Stromal cell of bone marrow (primary cell): ENCODE data around the gene CRIP2.

Experiments
- DNase-seq: peaks from one replicate; pipeline ENCODE4 v3.0.0-alpha.2; 2012; ENCODE audit warnings: low read depth

Gene CRIP2

GRCh38 chr14:105464501-105464900 lies 10.1 kb upstream of the CRIP2 start:
- DNase-seq: no peak

DNA sequence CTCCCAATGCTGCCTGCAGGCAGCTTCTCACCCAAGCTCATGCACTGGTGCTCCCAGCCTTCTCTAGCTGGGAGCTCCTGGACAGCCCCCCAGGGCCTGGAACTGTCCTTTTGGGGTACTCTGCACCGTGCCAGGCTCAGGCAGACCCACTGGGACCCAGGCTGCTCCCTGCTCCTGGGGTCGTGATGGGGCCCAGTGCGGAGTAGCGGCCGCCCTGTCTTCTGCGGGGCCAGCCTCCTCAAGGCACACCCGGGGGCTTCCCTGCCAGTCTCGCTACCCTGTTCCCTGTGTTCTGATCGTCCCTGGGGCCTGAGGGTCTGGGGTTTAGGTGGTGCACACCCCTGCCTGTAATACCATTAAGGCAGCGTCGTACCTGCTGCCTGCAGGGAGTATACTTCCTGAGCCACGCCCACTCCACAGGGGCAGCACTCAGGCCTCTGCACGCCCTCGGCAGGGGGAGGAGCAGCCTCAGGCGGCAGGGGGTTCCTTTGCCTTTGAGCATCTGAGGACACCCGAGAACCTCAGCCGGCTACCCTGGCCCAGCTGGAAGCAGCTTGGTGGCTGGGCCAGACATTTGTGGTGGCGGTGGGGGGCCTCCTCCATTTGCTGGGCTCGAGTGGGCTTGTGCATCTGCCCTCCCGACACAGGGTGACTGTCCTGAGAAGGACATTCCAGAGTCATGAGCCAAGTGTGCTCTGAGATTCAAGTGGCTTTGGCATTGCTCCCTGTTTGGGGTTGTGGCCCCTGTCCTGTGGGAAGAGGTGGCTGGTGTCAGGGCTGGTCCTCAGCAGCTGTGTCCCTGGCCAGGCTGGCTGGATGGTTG lies 9.2 kb upstream of the CRIP2 start:
- no peak for DNase-seq

DNA sequence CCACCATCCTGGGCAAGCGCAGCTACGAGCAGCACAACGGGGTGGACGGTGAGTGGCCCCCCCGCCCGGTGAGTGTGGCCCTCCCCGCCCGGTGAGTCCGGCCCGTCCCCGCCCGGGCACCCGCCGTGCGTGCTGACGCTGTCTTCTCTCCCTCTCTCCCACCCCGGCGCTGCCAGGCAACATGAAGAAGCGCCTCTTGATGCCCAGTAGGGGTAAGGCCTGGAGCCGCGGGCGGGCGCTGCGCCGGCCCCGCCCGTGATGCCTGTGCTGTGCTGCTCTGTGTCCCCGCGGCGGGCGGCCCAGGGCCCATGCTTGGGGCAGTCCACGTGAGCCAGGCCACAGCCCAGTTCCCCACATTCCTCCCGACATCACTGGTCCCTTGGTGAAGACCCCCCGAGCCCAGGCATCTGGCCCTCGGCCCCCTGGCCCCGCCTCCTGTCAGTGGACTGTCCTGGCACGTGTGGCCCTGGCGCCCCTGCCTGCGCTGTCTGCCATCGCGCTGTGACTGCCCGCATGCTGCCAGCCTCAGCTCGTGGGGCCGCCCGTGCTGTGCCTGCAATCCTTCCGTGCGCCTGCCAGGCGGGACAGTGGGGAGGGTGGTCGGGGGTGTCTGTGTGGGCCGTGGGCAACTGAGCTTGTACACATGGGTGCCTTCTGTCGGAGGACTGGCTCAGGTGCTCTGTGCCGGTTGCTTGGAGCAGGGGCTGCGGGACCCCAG lies 7.9 kb upstream of the CRIP2 start:
- DNase-seq: no peak

GRCh38 chr14:105467249-105467941 lies 7.2 kb upstream of the CRIP2 start:
- no peak for DNase-seq

DNA sequence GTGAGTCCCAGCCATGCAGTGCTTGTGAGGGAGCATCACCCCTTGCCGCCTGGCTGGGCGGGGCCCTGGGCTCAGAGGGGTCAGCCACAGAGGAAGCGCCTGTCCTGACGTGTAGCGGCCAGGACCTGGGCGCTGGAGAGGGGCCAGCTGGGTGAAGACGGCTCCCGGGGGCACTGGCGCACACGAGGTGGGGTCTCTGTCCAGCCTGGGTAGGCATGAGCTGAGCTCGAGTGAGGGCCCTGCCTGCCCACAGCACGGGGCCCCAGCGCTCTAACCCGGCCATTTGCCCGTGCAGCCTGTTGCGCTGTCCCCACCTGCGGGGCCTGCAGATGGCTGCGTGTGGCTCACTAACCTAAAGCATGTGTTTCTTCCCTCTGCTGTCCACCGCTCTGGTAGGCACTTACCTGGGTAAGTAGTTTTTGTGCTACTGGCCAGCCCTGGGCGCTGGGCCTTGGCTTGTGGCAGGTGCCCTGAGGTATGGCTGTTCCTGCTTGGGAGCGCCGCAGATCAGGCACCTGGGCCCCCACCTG lies 6.6 kb upstream of the CRIP2 start:
- no peak for DNase-seq

- DNase-seq: no peak
Observed at GRCh38 chr14:105468621-105469241, 5.9 kb upstream of the CRIP2 start.

GRCh38 chr14:105469456-105470349 lies 4.9 kb upstream of the CRIP2 start:
- DNase-seq: no peak

GRCh38 chr14:105470350-105471296 lies 4.0 kb upstream of the CRIP2 start:
- no peak for DNase-seq

GRCh38 chr14:105471297-105471821 lies 3.3 kb upstream of the CRIP2 start:
- no peak for DNase-seq

DNA sequence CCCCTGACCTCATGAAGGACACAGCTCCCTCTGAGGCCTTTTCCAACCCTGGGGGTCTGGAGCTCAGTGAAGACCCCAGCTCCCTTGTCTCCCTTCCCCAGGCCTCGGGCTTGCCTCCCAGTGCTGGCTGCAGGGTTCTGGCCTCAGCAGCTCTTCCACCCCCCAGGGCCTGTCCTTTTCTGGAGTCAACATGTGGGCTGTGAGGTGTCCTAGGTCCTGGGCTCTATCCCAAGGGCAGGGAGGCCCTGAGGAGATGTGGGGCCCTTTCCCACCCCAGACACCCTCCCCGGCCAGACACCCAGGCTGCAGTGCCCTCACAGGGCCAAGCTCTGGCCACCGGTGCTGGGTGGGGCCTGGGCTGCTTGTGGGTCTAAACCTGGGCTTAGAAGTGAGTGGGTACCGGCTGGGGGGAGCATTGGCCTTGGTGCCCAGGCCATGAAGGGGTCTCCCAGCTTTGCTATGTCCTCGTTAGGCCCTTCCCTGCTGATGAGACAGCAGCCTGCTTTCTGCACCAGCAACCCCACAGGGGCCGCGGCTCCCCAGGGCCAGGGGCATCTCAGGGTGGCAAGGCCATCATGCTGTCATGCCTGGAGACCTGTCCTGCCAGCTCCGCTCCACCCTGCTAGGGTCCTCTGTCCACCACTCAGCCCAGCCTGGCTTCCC lies 2.7 kb upstream of the CRIP2 start:
- no peak for DNase-seq

DNA sequence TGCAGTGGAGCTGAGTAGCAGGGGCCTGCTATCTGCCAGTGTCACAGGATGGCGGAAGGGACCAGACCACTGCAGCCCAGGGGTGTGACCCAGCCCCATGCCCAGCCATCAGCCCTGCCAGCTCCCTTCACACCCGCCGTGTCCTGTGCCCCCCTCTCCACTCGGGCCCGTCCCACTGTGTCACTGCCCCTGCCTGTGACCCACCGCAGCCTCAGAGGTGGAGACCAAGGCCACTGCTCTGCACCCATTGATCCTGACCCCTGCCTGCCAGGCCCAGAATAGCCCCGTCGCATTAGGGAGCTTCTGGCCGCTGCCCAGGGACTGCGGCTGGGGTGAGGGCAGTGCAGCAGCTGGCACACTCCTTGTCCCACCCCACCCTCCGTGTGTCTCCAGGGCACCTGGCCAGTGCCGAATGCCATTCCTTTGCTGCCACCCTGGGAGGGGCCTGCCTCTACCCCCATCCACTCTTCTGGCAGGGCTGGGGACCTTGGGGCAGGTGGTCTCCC lies 2.1 kb upstream of the CRIP2 start:
- DNase-seq: no peak

GRCh38 chr14:105473033-105473676 lies 1.5 kb upstream of the CRIP2 start:
- no peak for DNase-seq

DNA sequence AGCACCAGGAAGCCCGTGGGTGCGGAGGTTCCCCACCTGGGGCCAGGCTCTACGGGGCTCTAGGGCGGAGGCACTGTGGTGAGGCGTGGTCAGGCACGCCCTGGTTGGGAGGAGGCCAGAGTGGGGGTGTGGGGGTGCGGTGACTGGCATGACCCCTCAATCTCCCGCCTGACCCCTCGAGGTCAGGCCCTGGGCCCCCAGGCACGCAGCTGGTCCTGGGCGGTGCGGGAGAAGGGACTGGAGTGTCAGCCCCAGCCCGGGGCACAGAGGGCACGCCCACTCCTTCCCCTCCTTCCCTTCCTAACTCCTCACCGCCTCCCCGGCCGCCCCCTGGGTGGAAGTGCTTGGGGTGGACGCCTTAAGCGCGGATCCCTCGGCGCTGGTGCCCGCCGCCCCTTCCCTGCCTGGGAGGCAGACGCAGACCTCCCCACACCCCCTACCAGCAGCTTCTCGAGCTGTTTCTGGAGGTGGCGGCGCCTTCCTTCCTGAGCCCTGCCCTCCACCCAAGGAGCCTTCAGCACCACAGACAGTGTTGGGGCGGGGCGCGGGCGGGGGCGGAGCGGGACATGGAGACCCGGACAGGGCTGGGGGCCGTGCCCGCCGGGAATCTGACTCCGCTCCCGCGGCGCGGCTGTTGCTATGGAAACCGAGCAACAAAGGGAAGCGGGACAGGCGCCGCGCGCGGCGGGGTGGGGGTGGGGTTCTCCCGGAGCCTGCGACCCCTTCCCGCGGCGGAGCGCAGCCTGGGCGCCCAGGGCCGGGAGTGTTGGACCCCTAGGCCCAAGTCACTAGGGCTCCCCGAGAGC lies 741 bp upstream of the CRIP2 start:
- no peak for DNase-seq

DNA sequence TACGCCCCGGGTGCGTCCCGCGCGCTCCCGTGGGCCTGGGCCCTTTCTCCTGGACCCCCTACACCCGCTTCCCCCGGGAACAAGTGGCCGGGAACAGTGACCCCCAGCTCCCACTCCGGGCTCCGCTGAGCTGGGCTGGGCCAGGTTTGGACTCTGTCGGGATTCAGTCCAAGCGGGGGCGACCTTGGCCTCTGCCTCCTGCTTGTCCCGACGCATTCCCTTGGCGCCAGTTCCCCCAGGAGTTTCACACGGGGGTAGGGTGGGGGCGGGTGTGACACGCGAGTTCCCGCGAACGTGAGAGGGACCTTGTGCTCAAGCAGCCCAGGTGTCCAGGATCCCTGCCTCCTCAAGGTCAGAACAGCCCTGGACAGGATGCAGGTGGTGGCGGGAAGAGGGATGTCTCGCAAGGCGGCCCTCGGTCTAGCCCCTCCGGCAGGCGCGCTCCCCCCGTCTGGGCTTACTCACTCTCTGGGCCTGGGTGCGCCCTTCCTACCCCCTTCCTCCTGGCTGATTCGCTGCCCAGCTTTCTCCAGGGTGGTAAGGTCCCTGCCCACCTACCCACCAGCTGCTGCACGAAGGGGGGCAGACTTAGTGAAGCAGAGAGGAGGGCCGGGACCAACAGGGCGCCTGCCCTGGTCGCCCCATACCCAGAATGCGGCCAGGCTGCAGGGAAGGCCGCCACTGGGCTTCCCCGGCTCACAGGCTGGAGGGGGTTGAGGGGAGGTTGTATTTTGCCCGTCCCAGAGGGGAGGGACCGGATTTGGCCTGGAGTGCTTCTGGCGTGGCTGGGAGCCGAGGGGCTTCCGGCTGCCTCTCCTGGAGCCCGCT lies 862 bp downstream of the CRIP2 start:
- no peak for DNase-seq

GRCh38 chr14:105476097-105476830 lies 1.6 kb downstream of the CRIP2 start:
- DNase-seq: no peak
